Measurements from ENCODE around the gene RHOB.
"Not testable (repeated sequence)": the region's sequence is repeated elsewhere in the genome, so short reads cannot be mapped to it uniquely, and the experiment has no call there.

RHOB gene

DNA sequence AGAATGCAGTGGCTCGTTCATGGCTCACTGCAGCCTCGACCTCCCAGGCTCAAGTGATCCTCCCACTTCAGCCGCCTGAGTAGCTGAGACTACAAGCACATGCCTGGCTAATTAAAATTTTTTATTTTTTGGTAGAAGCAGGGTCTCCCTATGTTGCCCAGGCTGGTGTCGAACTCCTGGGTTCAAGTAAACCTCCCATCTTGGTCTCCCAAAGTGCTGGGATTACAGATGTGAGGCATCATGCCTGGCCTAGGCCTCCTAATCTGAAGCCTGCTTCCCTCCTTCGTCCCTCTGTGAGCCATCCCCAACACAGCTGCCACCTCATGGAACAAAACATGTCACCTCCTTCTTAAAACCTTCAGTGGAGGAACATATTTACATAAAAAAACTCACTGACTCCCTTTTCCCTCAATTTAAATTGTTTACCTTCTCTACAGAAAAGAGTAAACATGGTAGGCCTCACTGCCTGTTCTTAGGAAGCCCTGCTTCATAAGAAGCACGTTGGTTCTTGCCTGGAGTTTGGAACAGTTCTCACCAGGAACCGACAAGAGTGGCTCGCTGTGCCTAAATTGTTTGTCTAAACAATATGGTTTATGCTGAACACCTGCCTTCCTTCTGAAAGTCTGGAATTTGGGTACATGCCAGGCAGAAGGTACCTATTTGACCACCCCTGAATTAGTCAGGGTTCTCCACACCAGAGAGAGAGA lies 12.1 kb upstream of the RHOB start:
- H3K4me3 ChIP-seq (ENCODE audit: low read depth in 1 of 2, low read length in 1 of 2) = no peak overlapping the region
- TF ChIP-seq CTCF (IDR thresholded peaks at IDR 0.05) = no peak
- no peaks in the 10 kb centered on the region for H3K36me3 ChIP-seq
- H3K27ac ChIP-seq = no peak overlapping the region
- H3K27me3 ChIP-seq = no peaks in the 10 kb centered on the region
- H3K4me1 ChIP-seq (ENCODE audit: control insufficient read depth in 1 of 2, insufficient read depth in 1 of 2, low read depth in 1 of 2, low read length in 1 of 2) = peaks cover 25 to 36% of the 10 kb centered on the region in 2 experiments
- H3K9me3 ChIP-seq = no peaks in the 10 kb centered on the region

GRCh38 chr2:20435456-20435855 lies 11.4 kb upstream of the RHOB start:
- H3K36me3 ChIP-seq; H3K27ac ChIP-seq; H3K4me3 ChIP-seq (ENCODE audit: low read depth in 1 of 2, low read length in 1 of 2); H3K27me3 ChIP-seq; H3K9me3 ChIP-seq: not testable (repeated sequence)
- H3K4me1 ChIP-seq (ENCODE audit: control insufficient read depth in 1 of 2, insufficient read depth in 1 of 2, low read depth in 1 of 2, low read length in 1 of 2) = peaks cover 32 to 43% of the 10 kb centered on the region in 2 experiments

DNA sequence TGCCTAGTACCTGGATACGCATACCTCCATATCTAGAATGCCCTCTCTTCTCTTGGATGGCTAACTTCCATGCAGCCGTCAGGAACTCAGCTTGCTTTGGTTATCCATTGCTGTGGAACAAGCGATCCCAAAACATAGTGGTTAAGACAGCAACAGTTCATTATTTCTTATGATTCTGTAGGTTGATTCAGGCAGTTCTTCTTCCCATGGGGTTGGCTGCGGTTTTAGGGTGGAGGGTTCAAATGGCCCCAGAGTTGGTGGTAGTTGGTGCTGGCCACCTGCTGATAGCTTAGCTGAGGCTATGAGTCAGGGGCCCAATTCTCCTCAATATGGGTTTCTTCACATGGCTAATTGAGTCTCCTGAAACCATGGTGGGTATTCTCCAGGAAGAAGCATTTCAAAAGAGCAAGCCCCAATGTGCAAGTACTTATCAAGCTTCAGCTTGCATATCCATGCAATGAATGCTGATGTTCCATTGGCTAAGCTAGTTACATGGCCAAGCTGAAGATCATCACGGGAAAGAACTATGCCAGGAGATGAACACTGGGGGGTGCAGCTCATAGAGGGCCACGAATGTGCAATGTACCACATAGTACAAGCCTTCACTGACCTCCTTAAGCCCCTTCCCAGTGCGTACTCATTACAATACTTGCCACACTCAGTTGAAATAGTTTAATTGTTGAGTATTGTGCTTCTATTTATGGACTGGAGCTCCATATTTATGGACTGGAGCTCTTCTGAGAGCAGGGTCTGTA lies 10.0 kb upstream of the RHOB start:
- no peaks in the 10 kb centered on the region for H3K27me3 ChIP-seq
- no peaks in the 10 kb centered on the region for H3K36me3 ChIP-seq
- H3K27ac ChIP-seq = no peak overlapping the region
- peaks cover 46 to 57% of the 10 kb centered on the region in 2 experiments for H3K4me1 ChIP-seq (ENCODE audit: control insufficient read depth in 1 of 2, insufficient read depth in 1 of 2, low read depth in 1 of 2, low read length in 1 of 2)
- no peaks in the 10 kb centered on the region for H3K9me3 ChIP-seq
- TF ChIP-seq CTCF (IDR thresholded peaks at IDR 0.05) = no peak
- no peak overlapping the region for H3K4me3 ChIP-seq (ENCODE audit: low read depth in 1 of 2, low read length in 1 of 2)

DNA sequence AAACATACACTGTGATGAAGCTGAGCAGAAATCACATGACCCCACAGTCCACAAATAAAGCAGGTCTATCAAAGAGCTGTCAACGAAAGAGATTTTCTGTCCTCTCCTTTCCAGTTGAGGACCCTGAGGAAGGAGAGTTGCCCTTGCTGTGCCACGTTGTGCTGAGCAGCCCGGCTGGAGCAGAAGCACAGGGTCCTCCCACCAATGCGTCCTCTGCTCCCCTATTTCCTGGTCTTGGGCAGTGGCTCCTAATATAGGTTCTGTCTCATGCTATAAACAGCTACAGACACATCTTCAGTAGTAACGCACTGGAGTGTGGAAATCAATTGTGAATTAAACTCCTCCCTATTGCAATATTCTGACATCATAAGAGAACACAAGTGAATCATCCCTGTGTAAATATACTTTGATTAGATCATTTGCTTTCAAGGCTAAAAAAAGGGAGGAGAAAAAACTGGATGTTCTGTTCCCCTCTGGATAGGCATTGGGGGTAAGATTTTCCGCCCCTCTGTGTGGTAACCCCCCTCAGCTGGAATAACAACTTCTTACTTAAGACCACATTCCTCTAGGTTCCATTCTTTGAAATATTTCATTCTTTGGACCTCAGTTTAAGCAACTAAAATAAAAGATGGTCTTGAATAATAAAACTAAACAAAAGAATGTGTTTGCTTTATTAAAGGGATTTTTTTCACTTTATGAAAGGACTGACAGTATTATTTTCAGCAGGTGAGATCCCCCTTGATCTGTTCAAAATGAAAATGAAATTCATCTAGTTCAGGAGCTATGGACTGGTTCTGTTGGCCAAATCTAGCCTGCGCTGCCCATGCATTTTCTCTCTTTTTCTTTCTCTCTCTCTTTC lies 8.3 kb upstream of the RHOB start:
- no peaks in the 10 kb centered on the region for H3K9me3 ChIP-seq
- peak overlapping the region; percentile 95 for H3K27ac ChIP-seq
- no peak for TF ChIP-seq CTCF (IDR thresholded peaks at IDR 0.05)
- peak overlapping the region; percentile 52 to 60 for H3K4me3 ChIP-seq (ENCODE audit: low read depth in 1 of 2, low read length in 1 of 2)
- no peaks in the 10 kb centered on the region for H3K36me3 ChIP-seq
- peaks cover 44 to 59% of the 10 kb centered on the region in 2 experiments for H3K4me1 ChIP-seq (ENCODE audit: control insufficient read depth in 1 of 2, insufficient read depth in 1 of 2, low read depth in 1 of 2, low read length in 1 of 2)
- no peaks in the 10 kb centered on the region for H3K27me3 ChIP-seq

DNA sequence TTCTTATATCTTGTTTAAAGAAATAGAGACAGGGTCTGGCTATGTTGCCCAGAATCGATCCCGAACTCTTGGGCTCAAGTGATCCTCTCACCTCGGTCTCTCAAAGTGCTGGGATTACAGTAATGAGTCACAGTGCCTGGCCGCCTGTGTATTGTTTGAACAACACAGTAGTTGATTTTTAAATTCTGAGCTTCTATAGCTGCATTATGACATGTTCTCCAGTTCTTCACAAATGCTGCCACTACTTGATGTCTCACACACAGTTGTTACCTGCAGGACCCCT lies 7.7 kb upstream of the RHOB start:
- Histone ChIP-seq H3K4me1 (ENCODE audit: control insufficient read depth in 1 of 2, insufficient read depth in 1 of 2, low read depth in 1 of 2, low read length in 1 of 2) (peaks cover 44 to 62% of the 10 kb centered on the region in 2 experiments), H3K4me3 (ENCODE audit: low read depth in 1 of 2, low read length in 1 of 2) (peak overlapping the region; percentile 52 to 60), H3K27ac (peak overlapping the region; percentile 95), H3K27me3 (no peaks in the 10 kb centered on the region), H3K9me3 (no peaks in the 10 kb centered on the region), H3K36me3 (no peaks in the 10 kb centered on the region)
- TF ChIP-seq CTCF (IDR thresholded peaks at IDR 0.05) = no peak

All from neutrophil (primary cell).